ENCODE data around the gene PDHA2. TPM values are rescaled to one million over a fixed set of nuclear protein-coding genes. Genes with fewer than 3 reads are reported as not detected.

PDHA2 gene
- total RNA-seq (2021; ENCODE audit: unreplicated experiment) (not detected), Bru-seq, nascent RNA (not detected), BruChase-seq, experiment 1, labeled RNA remaining after a 6-hour chase (not detected), BruChase-seq, experiment 2, labeled RNA remaining after a 2-hour chase (not detected)
- not detected in 2 replicates for polyA plus RNA-seq (2012)
- long read RNA-seq = 0 reads

DNA sequence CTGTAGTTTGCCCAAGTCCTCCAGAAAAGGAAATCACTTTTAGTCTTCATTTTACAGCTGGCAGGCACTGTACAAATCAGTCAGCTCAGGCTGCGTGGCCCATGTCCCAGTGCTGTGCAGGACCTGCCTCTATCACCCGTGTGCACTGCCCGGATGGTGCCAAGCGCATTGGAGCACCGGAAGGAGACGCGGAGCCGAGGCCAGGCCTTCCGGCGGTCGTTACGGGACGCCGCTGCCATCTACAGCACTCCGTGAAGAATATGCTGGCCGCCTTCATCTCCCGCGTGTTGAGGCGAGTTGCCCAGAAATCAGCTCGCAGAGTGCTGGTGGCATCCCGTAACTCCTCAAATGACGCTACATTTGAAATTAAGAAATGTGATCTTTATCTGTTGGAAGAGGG, at the start of gene PDHA2:
Gene PDHA2, plus strand, starts transcription at position 203 of the 400 bp plus-strand sequence. Its CDS starts 58 bp downstream, at position 261.
- ATAC-seq (no peak), DNase-seq (ENCODE audit: low read depth, low spot score) (no peak)
- CTCF ChIA-PET = no interaction called here
- H4K20me1 ChIP-seq (ENCODE audit: insufficient read depth) = no peaks in the 10 kb centered on the region
- H2AFZ ChIP-seq (ENCODE audit: low read depth, low read length, poor library complexity, severe bottlenecking) = no peak within 1 kb of the TSS
- RAD21 ChIA-PET (ENCODE audit: low non-redundant PET in 1 of 2, low total read pairs in 2 of 2, uncharacterized antibody in 2 of 2, unreplicated experiment in 2 of 2) = no interaction called here
- no peak within 1 kb of the TSS for H3K4me2 ChIP-seq (ENCODE audit: low read length)
- POLR2A ChIA-PET = no interaction called here
- H3K36me3 ChIP-seq (ENCODE audit: control insufficient read depth in 1 of 2, insufficient read depth in 2 of 2, low read length in 2 of 2) = no peaks in the 10 kb centered on the region
- no peak within 1 kb of the TSS for H3K9ac ChIP-seq (ENCODE audit: low read length)
- H3K27me3 ChIP-seq (ENCODE audit: insufficient read depth, low read length) = no peaks in the 10 kb centered on the region
- H3K4me1 ChIP-seq (ENCODE audit: control insufficient read depth in 1 of 2, insufficient read depth in 2 of 2, low read length in 2 of 2) = no peaks in the 10 kb centered on the region
- H3K27ac ChIP-seq (ENCODE audit: low read depth, low read length) = no peak within 1 kb of the TSS
- TF ChIP-seq EGR1 (IDR thresholded peaks at IDR 0.05; ENCODE audit: low read depth) (no peak), TCF7L2 (IDR thresholded peaks at IDR 0.05; ENCODE audit: borderline replicate concordance, extremely low read depth, insufficient read depth, insufficient read length) (no peak), CBX3 (IDR thresholded peaks at IDR 0.05; ENCODE audit: low read depth) (no peak), FOSL1 (IDR thresholded peaks at IDR 0.05; ENCODE audit: low read depth) (no peak), ZNF274 (IDR thresholded peaks at IDR 0.05; ENCODE audit: low read depth, low read length) (no peak), SIN3A (IDR thresholded peaks at IDR 0.05; ENCODE audit: low read depth) (no peak), RAD21 (IDR thresholded peaks at IDR 0.05; ENCODE audit: low read depth) (no peak), SP1 (IDR thresholded peaks at IDR 0.05; ENCODE audit: low read depth) (no peak), MAX (IDR thresholded peaks at IDR 0.05) (no peak)
- TF ChIP-seq, protein P1, sequence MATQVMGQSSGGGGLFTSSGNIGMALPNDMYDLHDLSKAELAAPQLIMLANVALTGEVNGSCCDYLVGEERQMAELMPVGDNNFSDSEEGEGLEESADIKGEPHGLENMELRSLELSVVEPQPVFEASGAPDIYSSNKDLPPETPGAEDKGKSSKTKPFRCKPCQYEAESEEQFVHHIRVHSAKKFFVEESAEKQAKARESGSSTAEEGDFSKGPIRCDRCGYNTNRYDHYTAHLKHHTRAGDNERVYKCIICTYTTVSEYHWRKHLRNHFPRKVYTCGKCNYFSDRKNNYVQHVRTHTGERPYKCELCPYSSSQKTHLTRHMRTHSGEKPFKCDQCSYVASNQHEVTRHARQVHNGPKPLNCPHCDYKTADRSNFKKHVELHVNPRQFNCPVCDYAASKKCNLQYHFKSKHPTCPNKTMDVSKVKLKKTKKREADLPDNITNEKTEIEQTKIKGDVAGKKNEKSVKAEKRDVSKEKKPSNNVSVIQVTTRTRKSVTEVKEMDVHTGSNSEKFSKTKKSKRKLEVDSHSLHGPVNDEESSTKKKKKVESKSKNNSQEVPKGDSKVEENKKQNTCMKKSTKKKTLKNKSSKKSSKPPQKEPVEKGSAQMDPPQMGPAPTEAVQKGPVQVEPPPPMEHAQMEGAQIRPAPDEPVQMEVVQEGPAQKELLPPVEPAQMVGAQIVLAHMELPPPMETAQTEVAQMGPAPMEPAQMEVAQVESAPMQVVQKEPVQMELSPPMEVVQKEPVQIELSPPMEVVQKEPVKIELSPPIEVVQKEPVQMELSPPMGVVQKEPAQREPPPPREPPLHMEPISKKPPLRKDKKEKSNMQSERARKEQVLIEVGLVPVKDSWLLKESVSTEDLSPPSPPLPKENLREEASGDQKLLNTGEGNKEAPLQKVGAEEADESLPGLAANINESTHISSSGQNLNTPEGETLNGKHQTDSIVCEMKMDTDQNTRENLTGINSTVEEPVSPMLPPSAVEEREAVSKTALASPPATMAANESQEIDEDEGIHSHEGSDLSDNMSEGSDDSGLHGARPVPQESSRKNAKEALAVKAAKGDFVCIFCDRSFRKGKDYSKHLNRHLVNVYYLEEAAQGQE (IDR thresholded peaks at IDR 0.05; ENCODE audit: low read depth) = no peak
- no peaks in the 10 kb centered on the region for H3K79me2 ChIP-seq (ENCODE audit: insufficient read depth, low read length)
- intact Hi-C loops (cut with micrococcal nuclease) = loop anchor here (10.0 kb wide), 1 partner anchor 505 kb away; no protein-coding TSS in a partner anchor
- no peaks in the 10 kb centered on the region for H3K9me3 ChIP-seq (ENCODE audit: control insufficient read depth in 1 of 2, insufficient read depth in 1 of 2, low read depth in 1 of 2, low read length in 2 of 2)
- no peaks in the 10 kb centered on the region for H3K9me2 ChIP-seq (ENCODE audit: insufficient read depth)
- BruUV-seq (replicated peaks) = no TSS peak
- no peak within 1 kb of the TSS for H3K4me3 ChIP-seq (replicated peaks in 1 of 2; ENCODE audit: low read depth in 1 of 2, low read length in 2 of 2)

Measured in HCT116 (cell line).